ENCODE results near the gene IL1R1.
"Not testable (repeated sequence)": the region's sequence is repeated elsewhere in the genome, so short reads cannot be mapped to it uniquely, and the experiment has no call there.

The IL1R1 gene

DNA sequence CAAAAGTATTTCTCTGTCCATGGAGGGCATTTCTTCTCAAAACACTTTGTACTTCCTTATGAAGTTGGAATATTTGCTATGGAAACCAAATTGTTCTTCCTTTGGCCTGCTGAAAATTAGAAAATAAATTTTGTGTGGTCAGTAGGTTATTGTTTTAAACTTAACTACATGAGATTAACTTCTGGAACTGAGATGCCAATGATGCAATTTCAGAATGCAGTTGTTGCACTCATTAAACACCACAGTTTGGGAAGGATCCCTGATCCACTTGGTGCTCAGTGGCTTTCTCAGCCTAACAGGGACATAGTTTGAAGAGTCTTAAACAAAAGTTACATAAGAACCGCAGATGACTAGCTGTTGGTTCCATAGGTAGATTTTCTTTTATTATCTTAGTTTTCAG, 23.3 kb upstream of the IL1R1 start:
- TF ChIP-seq CTCF (IDR thresholded peaks at IDR 0.05; ENCODE audit: low read depth, low read length): no peak
- in situ Hi-C loops (cut with HindIII; ENCODE audit: low sequenced_read_pairs): no loop called here
- no peak for DNase-seq (ENCODE audit: low read depth, low spot score)
- no peak overlapping the region for H3K4me3 ChIP-seq (ENCODE audit: low read depth, low read length)

- TF ChIP-seq CTCF (IDR thresholded peaks at IDR 0.05; ENCODE audit: low read depth, low read length): no peak
- in situ Hi-C loops (cut with HindIII; ENCODE audit: low sequenced_read_pairs): no loop called here
- H3K4me3 ChIP-seq (ENCODE audit: low read depth, low read length): no peak overlapping the region
- DNase-seq (ENCODE audit: low read depth, low spot score): no peak
Observed at GRCh38 chr2:102120261-102120660, 22.3 kb upstream of the IL1R1 start.

DNA sequence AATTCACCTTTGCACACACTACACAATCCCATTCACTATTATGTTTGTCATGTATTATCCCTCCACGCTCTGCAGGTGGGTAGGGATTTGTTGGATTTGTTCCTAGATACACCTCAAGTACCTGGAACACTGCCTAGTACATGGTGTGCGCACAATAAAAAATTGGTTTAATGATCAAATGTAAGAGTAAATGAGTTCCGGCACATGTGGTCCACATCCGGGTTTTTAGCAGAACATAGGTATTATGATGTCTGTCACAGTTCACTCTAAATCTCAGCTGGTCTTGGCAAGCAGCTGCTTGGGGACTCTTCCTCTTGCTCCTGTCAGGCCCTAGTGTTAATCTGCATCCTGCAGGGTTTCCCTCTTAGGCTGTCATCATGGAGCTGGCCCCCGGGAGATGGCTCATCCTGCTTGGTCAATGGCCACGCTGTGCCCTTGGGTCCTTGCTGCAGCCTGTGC, 21.8 kb upstream of the IL1R1 start:
- no peak for TF ChIP-seq CTCF (IDR thresholded peaks at IDR 0.05; ENCODE audit: low read depth, low read length)
- no peak overlapping the region for H3K4me3 ChIP-seq (ENCODE audit: low read depth, low read length)
- no peak for DNase-seq (ENCODE audit: low read depth, low spot score)
- in situ Hi-C loops (cut with HindIII; ENCODE audit: low sequenced_read_pairs): no loop called here

- no peak for TF ChIP-seq CTCF (IDR thresholded peaks at IDR 0.05; ENCODE audit: low read depth, low read length)
- in situ Hi-C loops (cut with HindIII; ENCODE audit: low sequenced_read_pairs): no loop called here
- no peak overlapping the region for H3K4me3 ChIP-seq (ENCODE audit: low read depth, low read length)
- peak; percentile 96 for DNase-seq (ENCODE audit: low read depth, low spot score)
Observed at GRCh38 chr2:102122115-102122514, 20.4 kb upstream of the IL1R1 start.

DNA sequence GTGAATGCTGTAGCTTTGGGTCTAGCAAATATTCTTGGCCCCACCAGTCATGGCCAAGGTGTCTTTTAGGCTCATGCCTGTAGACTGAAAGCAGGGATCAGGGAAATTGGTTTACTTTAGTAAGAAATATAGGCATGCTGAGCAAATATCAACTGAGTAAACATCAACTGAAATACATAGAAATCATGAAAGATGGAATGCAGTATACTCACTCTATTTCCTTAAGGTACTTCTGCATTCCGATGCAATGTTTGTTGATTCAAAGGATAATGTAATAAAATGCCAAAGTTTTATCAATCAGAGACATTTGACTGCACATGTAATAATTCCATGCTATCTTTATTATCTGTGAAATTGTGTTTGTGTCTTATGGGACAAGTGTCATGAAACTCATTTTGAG, 19.6 kb upstream of the IL1R1 start:
- no peak overlapping the region for H3K4me3 ChIP-seq (ENCODE audit: low read depth, low read length)
- in situ Hi-C loops (cut with HindIII; ENCODE audit: low sequenced_read_pairs): no loop called here
- DNase-seq (ENCODE audit: low read depth, low spot score): no peak
- TF ChIP-seq CTCF (IDR thresholded peaks at IDR 0.05; ENCODE audit: low read depth, low read length): no peak

GRCh38 chr2:102124421-102124820, 18.1 kb upstream of the IL1R1 start:
- H3K4me3 ChIP-seq (ENCODE audit: low read depth, low read length); DNase-seq (ENCODE audit: low read depth, low spot score); in situ Hi-C loops (cut with HindIII; ENCODE audit: low sequenced_read_pairs): not testable (repeated sequence)

DNA sequence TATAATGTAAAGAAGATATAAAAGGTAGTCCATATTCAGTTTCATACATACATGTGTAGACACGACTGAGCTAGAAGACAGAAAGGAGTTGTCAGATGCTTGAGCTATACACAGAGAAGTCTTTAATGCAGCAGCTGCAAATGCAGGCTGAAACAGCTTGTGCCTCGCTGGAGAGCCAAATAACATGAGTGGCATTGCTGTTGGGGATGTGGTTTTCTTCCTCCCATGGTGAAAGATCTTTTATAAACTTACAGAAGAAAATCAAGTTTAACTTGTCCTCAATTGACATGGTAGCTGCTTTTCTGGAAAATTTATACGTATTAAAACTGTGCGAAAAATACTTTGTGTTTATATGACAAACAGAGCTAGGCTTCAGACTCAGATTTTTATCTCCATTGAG, 16.4 kb upstream of the IL1R1 start:
- DNase-seq (ENCODE audit: low read depth, low spot score): no peak
- in situ Hi-C loops (cut with HindIII; ENCODE audit: low sequenced_read_pairs): no loop called here
- no peak for TF ChIP-seq CTCF (IDR thresholded peaks at IDR 0.05; ENCODE audit: low read depth, low read length)
- H3K4me3 ChIP-seq (ENCODE audit: low read depth, low read length): no peak overlapping the region
